Loucy (cell line): ENCODE measurements around the gene KCNMB2.

ENCODE experiments used
- CTCF ChIP-seq: fragments of 200-600 bp; sonication (generic); conservative IDR thresholded peaks from 2 replicates; pipeline ENCODE4 v1.5.1; 2014; ENCODE audit warnings: mild to moderate bottlenecking, antibody characterized with exemption, low read length
- EZH2phosphoT487 ChIP-seq: fragments of 200-600 bp; IDR thresholded peaks from 2 replicates; pipeline ENCODE4 v1.6.1; 2018; ENCODE audit warnings: antibody characterized with exemption, mild to moderate bottlenecking, moderate library complexity, borderline replicate concordance

DNA sequence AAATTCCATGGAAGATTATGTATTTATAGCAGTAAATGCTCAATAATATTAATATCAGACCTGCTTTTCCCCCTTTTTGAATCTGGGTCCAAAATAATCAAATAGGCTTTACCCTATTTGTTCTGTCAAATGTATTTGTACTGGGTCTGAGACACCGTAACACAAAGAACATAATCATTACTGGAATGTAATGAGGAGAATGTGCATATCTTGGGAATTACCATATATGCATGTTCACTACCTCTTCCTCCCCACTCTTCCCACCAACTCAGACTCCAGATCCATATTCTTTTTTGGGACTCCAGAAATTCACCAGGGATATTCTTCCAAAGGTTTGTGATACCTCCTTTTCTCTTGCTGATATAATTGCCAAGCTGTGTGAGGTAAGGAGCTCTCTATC lies 237.1 kb downstream of the KCNMB2 start:
- TF ChIP-seq CTCF (no peak), EZH2phosphoT487 (no peak)
